Measurements from ENCODE around the gene HBG1.

GRCh38 chr11:5277807-5278382 lies 28.2 kb upstream of the HBG1 start:
- TF ChIP-seq, protein P1, sequence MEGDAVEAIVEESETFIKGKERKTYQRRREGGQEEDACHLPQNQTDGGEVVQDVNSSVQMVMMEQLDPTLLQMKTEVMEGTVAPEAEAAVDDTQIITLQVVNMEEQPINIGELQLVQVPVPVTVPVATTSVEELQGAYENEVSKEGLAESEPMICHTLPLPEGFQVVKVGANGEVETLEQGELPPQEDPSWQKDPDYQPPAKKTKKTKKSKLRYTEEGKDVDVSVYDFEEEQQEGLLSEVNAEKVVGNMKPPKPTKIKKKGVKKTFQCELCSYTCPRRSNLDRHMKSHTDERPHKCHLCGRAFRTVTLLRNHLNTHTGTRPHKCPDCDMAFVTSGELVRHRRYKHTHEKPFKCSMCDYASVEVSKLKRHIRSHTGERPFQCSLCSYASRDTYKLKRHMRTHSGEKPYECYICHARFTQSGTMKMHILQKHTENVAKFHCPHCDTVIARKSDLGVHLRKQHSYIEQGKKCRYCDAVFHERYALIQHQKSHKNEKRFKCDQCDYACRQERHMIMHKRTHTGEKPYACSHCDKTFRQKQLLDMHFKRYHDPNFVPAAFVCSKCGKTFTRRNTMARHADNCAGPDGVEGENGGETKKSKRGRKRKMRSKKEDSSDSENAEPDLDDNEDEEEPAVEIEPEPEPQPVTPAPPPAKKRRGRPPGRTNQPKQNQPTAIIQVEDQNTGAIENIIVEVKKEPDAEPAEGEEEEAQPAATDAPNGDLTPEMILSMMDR (IDR thresholded peaks at IDR 0.05): no peak
- TF ChIP-seq POLR2A (IDR thresholded peaks at IDR 0.05): no peak

All from heart left ventricle (tissue), 13 donors.